Measurements from ENCODE around the gene PHYHD1.

- no peak for TF ChIP-seq CTCF (IDR thresholded peaks at IDR 0.05)
- TF ChIP-seq POLR2A (IDR thresholded peaks at IDR 0.05) = no peak
- no peak for TF ChIP-seq POLR2AphosphoS5 (IDR thresholded peaks at IDR 0.05)
Observed at GRCh38 chr9:128969491-128969890, 48.7 kb downstream of the PHYHD1 start.
